ENCODE results near the gene ENDOV.
A peak's percentile ranks its signal among the peaks of the same experiment; 100 is the strongest.

ENDOV gene

DNA sequence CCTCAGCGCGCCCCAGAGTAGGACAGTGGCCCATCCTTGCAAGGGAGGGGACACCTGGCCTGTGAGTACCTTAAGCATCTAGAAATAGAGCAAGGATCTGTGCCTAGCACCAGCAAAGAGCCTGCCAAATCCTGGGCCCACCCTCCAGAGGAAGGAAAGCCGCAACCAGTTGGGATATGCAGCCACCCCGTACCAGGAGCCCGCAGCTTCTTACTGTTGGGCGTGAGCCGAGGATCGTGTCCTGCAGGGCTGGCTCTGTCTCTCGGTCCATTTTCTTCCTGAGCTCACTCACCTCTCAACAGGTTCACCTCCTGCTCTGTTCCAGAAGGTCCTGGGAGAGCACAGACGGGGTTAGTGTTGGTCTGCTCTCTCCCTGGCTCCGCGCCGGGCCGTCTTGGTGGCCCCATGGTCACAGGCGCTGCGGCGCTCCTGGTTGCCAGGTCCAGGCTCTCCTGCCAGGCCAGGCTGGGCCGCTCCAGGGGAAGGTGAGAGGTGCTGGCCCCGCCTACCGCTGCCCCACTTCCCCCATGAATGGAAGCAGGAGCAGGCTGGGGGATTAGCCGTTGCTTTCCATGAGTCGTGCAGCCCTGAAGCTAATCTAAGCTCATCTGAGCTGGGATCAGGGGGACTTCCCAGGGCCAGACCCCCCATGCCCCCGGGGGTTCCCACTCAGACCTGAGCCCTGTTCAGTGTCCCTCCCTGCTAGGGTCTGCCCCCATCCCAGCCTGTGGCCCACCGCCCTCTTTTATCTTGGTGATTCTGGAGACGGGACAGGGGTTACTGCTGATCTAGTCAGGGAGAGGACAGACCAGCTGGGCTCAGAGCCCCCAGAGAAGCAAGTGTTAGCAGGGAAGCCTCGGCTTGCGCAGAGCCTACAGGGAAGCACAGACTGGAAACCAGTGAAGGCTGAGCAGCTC, 12.7 kb downstream of the ENDOV start:
- DNase-seq (ENCODE audit: low read depth, low spot score) = no peak
- no peak overlapping the region for H3K4me3 ChIP-seq (ENCODE audit: low read length)

DNA sequence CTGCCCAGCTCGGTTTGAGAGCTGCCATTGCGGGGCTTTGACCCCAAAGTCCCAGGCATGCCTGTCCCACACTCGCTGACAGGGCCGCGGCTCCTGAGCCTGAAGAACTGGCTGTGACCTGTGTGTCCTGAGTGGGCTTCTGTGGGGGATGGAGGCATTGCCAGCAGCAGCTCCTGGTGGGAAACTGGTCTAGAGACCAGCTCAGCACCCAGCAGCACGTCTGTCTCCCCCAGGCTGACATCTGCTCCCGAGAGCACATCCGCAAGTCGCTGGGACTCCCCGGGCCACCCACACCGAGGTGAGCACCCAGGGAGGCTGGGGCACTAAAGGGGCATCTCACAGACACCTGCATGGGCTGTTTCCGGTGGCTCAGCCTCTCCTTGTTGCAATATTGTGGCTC, 13.4 kb downstream of the ENDOV start:
- no peak overlapping the region for H3K4me3 ChIP-seq (ENCODE audit: low read length)
- DNase-seq (ENCODE audit: low read depth, low spot score) = no peak

DNA sequence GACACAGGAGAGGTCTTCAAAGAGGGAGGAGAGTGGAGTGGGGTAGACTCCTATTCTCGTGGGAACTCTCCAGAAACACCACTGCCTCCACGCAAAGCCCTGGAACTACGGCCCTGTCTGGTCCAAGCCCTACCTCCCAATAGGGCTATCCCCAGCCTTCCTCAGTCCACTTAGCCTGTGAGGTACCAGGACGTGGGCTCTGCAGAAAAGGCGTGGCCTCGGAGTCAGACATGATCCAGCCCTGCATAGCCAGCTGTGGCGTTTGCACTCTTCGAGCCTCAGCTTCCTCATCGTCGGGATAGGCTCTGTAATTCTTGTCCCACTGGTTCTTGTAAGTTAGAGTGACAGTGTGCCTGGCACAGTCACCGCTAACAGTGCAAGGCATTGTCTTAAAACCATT, 13.8 kb downstream of the ENDOV start:
- DNase-seq (ENCODE audit: low read depth, low spot score) = no peak
- H3K4me3 ChIP-seq (ENCODE audit: low read length) = no peak overlapping the region

DNA sequence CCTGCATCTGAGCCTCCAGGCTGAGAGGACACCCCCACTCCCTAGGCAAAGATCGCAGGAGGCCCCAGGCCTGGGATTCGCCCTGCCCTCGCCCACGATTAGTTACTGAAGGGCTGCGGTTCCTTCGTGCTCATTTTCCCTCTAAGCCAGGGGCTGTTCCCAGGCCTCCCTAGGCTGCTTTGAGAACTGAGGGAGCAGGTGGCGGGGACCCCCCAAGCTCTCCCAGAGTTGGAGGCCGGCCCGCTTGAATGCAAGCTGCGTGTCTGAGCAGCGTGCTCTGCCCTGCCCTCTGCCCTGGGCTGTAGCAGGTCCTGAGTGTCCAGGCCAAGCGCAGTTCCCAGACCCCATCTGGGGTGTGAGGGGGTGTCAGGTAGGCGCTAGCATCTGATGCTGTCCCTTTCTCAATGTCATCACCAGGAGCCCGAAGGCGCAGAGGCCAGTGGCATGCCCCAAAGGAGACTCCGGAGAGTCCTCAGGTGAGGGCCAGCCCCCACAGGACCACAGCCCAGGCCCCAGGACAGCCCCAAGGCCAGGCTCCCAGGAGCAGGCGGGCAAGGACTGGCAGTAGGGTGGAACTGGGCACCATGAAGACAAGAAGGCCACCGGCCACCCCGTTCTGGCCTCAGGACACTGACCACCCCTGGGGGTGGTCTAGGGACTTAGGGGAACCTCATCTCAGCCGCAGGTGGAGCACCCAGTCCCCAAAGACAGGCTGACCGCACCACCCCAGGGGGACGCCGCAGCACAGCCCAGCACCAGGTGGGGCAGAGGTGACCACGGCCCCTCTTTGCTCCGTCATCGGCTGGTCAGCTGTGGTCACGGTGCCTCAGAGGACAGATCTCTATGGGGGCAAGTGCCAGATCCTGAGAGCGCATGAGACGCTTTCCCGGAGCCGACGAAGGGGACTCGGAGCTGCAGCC, 14.6 kb downstream of the ENDOV start:
- H3K4me3 ChIP-seq (ENCODE audit: low read length) = no peak overlapping the region
- DNase-seq (ENCODE audit: low read depth, low spot score) = no peak

DNA sequence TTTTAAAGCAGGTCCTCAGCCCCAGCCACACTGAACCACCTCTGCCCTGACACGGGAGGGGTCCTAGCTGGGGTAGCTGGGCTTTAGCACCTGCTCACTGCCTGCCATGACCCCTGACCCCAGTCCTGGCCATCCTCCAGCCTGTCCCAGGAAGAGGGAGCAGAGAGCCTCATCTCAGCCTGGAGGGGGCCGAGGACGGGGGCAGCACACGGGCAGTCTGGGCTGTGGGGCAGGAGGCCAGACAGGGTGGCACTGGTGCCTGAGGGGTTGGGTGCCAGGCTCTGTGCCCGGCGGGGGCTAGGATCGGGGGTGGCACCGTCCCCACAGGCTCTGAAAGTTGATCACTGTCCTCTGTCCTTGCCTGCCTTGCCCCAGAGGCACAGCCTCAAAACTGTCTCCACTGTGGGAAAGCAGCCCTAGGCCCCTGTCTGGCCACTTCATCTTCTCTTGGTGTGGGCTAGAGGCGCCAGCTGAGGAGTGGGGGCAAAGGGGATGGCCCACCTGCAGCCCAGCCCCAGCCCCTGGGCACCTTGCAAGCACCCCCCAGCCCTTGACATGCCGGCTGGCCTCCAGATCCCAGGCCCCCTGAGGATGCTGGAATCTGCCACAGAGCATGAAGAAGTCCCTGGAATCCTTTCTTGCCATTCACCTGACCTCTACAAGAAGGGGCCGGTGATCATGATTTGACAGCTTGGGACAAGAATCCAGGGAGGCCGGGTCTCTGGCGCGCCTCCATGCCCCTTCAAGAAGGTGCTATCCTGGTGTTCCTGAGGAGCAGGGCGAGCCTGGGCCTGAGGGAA, 15.7 kb downstream of the ENDOV start:
- no peak for DNase-seq (ENCODE audit: low read depth, low spot score)
- no peak overlapping the region for H3K4me3 ChIP-seq (ENCODE audit: low read length)

DNA sequence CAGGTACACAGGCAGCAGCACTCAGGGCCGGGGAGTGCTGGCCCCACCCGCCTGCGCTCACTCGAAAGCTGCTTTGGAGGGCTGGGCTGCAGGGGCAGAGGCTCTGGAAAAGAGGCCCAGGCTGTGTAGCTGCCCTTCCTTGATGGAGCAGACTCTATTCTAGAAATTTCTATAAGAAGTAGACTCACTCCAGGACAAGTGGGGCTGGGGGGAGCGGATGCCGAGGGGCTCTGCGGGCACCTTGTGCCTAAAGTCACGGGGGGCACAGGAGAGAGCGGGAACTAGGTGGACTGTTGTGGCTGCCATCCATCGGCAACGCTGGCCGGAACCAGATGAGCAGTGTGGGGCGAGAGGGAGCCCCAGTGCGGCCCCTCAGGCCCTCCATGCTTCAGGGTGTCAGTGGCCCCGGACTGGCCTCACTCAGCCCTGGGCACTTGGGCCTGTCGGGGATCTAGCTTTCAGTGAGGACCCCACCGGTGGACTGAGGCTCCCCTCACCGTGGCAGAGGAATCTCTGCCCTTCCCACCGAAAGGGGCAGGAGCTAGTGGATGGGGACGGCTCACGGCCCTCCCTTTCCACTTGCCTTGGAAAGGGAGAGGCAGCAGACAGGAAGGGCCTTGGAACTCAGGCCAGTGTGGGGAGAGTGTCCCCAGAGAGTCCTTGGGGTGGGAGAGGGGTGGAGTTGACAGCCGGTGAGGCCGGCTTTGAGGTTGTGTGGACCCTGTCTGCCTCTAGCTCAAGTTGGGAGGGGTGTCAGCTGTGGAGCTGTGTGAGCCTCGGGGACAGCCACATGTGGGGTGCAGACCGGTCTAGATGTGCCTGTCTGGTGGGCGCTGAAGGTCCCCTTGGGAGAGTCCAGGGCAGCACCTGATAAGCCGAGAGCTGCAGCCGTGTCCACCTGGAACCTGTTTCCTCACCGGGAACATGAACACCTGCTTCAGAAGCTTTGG, 16.6 kb downstream of the ENDOV start:
- no peak for DNase-seq (ENCODE audit: low read depth, low spot score)
- H3K4me3 ChIP-seq (ENCODE audit: low read length) = no peak overlapping the region

DNA sequence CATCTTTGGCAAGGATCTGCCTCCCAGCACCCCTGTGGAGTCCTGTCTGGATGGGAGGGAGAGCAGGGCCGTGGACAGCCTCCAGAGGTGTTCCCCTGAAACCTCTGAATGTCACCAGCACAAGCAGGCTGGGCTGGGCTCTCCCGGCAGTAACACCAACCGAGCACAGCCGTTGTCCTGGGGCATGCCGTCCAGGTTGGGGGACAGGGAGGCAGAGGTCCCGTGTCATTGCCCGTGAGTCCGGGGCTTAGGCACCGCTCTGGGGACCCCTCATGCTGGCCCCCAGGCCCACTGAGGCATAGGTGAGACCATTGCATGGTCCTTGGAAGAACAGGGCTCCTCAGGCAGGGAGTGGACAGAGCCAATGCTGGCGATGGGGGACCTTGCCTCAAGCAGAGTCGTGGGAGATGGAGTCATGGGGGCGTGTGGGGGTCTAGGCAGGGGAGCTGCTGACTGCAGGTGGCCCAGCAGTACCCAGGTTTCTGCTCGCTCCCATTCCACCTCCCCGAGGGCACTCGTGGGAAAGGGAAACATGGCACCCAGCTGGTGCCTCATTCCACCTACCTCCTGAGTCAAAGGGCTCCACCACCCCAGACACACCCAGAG, 17.5 kb downstream of the ENDOV start:
- DNase-seq (ENCODE audit: low read depth, low spot score) = no peak
- H3K4me3 ChIP-seq (ENCODE audit: low read length) = no peak overlapping the region

DNA sequence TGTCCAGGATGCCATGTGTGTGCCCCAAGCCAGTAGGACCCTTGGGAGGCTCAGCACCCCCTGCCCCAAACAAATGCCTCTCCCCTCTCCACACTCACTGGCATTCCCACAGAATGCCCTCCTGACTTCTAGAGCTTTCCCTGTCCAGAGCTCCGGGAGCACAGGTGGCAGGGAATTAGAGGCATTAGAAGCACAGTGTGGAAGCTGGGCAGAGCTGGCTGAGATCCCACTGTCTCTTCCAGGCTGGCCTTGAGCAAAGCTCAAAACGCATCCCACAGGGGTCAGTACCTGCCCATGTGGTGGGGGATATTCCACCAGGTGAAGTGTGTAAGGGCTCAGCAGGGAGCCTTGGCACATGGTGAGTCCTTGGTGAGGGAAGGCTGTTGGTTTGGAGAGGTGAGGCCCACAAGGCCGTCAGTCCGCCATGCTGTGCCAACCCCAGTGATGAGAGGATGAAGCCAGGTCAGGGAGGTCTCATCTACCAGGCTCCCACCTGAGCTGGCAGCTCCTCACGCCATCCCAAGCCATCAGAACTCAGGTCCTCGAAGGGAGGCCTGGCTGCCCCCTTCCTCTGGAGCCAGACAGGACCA, 18.1 kb downstream of the ENDOV start:
- no peak overlapping the region for H3K4me3 ChIP-seq (ENCODE audit: low read length)
- DNase-seq (ENCODE audit: low read depth, low spot score) = no peak

DNA sequence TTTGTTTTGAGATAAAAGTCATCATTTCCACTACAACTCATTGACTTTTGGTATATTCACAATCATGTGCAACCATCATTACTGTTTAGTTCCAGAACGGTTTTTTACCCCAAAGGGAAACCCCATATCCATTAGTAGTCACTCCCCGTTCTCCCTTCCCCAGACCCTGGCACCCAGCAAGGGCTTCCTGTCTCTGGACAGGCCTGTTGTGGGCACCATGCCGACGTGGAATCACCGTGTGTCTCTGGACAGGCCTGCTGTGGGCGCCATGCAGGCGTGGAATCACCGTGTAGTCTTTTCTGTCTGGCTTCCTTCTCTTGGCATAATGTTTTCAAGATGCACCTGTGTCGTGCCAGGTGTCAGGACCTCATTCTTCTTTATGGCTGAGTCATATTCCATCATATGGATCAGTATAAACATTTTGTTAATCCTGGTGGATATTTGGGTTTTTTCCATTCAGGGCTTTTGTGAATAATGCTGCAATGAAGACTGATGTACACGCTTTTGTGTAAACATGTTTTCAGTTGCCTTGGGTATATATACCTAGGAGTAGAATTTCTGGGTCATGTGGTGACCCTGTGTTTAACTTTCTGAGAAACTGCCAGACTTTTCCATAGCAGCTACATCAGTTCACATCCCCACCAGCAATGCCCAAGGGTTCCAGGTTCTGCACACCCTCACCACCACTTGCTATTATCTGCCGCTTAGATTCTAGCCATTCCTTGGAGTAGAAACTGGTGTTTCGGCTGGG, 19.1 kb downstream of the ENDOV start:
- no peak for DNase-seq (ENCODE audit: low read depth, low spot score)
- no peak overlapping the region for H3K4me3 ChIP-seq (ENCODE audit: low read length)

DNA sequence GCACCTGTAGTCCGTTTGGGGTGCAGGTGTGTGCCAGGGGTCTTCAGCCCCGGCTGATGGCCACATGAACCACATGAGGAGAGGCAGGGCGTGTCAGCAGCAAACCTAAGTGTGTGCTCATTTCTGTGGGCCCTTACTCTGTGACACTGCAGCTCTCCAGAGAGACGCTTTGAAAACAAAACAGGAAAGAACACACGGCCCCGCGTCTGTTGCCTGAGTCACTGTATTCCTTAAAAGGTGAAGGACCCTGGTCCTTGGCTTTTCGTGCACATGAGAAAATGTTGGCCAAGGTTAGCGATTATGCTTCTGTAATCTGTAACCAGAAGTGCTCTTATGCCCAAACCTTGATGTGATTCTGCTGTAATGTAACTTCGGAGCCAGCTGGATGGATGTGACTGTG, 22.6 kb downstream of the ENDOV start:
- H3K4me3 ChIP-seq (ENCODE audit: low read length) = no peak overlapping the region
- DNase-seq (ENCODE audit: low read depth, low spot score) = no peak

DNA sequence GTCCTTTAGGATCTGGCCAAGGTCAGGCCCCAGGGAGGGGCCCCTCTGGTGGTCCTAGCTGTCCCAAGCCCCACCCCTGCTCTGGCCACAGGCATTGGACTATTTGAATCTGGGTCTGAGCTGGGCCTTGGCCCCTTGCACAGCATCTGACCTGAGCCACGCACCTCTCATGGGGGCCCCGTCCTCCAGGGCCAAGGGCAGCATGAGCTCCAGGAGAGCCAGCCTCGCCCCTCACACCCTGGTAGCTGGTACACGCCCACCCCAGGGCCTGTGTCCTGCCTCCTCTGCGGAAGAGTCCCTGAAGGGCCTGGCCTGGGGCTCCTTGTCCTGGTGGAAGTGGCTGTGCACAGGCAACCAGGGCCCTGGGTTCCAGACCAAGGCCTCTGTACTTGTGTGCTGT, 23.8 kb downstream of the ENDOV start:
- no peak overlapping the region for H3K4me3 ChIP-seq (ENCODE audit: low read length)
- DNase-seq (ENCODE audit: low read depth, low spot score) = no peak

DNA sequence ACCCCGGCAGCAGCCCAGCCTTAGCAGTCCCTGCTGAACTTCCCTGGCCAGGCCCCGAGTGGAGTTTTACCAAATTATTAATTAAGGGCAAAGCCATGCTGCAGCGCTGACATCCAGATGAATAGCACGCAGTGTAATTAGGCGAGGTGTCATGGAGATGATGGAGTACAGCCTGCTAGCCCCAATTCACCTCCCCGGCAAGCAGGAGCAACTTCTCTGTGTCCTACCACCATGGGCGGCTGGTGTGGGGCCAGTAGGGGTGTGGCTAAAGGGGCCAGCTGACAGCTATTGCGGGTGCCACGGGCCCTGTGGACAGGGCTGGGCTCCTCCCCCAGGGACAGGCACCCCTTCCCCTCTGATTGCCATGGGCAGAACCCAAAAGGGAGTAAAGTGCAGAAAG, 24.5 kb downstream of the ENDOV start:
- DNase-seq (ENCODE audit: low read depth, low spot score) = no peak
- no peak overlapping the region for H3K4me3 ChIP-seq (ENCODE audit: low read length)

DNA sequence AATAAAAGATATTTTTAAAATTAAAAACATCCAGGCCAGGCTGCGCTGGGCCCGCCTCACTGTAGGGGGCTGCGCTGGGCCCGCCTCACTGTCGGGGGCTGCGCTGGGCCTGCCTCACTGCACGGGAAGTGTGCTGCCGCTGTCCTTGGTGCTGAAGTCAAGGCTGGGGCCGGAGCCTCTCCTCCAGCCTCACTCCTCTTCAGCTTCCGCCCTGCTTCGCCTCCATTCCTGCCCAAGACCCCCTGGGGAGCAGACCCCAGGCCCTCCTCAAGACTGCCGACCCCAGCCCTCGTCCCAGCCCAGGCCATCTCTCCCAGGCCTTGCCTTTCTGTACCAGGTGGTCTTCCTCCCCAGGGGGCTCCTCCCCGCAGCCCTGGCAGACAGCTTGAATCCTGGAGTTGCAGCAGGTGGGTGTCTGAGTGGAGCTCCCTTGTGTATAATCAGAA, 26.2 kb downstream of the ENDOV start:
- peak; percentile 56 for DNase-seq (ENCODE audit: low read depth, low spot score)
- H3K4me3 ChIP-seq (ENCODE audit: low read length) = no peak overlapping the region

DNA sequence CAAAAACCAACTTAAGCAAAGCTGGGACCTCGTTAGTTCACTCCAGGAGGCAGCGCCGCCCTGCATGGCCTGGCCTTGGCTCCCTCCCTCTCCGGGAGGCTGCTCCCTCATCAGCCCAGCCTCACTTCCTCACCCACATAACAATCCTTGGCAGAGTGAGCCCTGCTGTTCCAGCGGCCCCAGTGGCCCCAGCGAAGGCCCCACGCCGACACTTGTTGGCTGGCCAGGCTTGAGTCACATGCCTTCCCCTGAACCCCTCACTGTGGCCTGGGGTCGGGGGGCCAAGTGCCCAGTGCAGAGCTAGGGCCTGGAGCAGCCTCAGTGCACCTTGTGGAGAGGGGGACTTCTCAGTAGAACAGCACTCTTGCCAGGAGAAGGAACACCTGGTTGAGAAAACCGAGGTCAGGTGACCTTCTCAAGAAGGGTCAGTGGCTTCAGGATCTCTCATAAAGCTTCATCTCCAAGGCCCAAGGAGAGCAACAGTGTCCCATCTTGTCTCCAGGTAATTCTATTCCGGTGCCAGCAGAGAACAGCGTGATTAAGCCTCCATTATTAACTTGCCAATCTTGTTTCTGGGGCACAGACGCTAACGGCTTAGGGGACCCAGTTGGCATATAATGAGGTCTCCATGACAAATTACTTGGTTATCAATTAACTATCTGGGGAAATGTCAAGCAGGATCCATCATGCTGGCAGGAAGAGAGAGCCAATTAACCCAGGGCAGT, 26.8 kb downstream of the ENDOV start:
- DNase-seq (ENCODE audit: low read depth, low spot score) = no peak
- H3K4me3 ChIP-seq (ENCODE audit: low read length) = no peak overlapping the region

DNA sequence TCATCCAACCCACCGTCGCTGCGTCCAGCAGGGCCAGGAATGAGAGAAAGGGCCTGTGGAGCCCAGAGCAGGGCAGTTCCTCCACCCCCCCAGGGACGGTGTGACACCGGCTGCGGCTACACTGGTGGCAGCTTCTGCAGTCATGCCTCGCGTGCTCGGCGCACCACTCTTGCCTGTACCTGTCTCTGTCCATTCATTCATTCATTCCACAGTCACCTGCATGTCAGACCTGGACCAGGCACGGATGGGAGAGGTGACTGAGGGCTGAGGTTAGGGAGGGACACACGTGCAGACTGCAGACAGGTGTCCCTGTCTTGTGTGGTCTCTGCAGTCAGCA, 27.3 kb downstream of the ENDOV start:
- no peak for DNase-seq (ENCODE audit: low read depth, low spot score)
- H3K4me3 ChIP-seq (ENCODE audit: low read length) = no peak overlapping the region

DNA sequence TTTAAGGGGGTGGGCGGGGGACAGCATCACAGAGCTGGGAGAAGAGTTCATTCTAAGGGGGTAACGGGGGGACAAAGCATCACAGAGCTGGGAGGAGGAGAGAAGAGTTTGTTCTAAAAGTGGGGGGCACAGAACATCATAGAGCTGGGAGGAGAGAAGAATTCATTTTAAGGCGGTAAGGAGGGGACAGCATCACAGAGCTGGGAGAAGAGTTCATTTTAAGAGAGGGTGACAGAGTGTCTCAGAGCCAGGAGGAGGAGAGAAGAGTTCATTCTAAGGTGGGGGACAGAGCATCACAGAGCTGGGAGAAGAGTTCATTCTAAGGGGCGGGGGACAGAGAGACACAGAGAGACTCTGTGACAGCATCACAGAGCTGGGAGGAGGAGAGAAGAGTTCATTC, 27.8 kb downstream of the ENDOV start:
- no peak for DNase-seq (ENCODE audit: low read depth, low spot score)
- no peak overlapping the region for H3K4me3 ChIP-seq (ENCODE audit: low read length)
